GM18907 (cell line): ENCODE data around the gene YPEL2.
"Not testable (repeated sequence)": the region's sequence is repeated elsewhere in the genome, so short reads cannot be mapped to it uniquely, and the experiment has no call there.

ENCODE experiments used
- ATAC-seq: cut with Tn5 transposase; IDR thresholded peaks from one replicate; pipeline ENCODE4 v1.9.1; 2021; ENCODE audit warnings: mild to moderate bottlenecking, moderate library complexity; ENCODE audit not compliant: unreplicated experiment

The YPEL2 gene

GRCh38 chr17:59374612-59375011, 43.2 kb downstream of the YPEL2 start:
- ATAC-seq = no peak

- no peak for ATAC-seq
These were observed 44.4 kb downstream of the YPEL2 start for GRCh38 chr17:59375857-59376256.

DNA sequence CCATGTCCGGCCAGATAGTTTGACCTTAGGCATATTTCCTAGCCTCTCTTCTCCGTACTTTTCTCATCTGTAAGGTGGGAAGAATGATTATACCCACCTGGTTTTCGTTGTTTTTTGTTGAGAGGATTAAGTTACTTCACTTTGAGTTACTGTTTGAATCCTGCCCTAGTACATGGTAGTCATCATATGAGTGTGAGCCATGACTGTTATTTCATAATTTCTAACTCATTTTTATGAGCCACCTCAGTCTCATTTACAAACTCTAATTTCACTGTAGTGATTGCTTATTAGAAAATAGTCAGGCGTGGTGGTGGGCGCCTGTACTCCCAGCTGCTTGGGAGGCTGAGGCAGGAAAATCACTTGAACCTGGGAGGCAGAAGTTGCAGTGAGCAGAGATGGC, 45.1 kb downstream of the YPEL2 start:
- no peak for ATAC-seq

DNA sequence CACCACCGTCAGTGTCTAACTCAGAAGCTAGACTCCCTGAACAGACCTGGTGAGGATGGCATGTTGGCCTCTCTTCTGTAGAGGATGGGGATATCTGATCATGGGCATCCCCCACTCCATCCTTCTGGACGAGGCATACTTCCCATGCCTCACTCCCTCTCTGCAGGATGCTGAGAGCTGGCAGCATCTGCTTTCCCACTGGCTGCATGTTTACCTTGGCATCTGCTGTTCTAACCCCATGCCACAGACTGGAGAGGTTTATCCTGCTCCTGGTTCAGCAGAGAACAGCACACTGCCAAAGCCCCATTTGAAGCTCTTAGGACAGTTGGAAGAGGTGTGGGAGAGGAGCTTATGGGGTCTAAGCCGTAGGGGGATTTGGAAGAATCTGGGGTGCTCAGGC, 46.0 kb downstream of the YPEL2 start:
- no peak for ATAC-seq

- no peak for ATAC-seq
These were observed 47.2 kb downstream of the YPEL2 start for GRCh38 chr17:59378675-59379074.

- no peak for ATAC-seq
These were observed 49.0 kb downstream of the YPEL2 start for GRCh38 chr17:59380474-59380873.

DNA sequence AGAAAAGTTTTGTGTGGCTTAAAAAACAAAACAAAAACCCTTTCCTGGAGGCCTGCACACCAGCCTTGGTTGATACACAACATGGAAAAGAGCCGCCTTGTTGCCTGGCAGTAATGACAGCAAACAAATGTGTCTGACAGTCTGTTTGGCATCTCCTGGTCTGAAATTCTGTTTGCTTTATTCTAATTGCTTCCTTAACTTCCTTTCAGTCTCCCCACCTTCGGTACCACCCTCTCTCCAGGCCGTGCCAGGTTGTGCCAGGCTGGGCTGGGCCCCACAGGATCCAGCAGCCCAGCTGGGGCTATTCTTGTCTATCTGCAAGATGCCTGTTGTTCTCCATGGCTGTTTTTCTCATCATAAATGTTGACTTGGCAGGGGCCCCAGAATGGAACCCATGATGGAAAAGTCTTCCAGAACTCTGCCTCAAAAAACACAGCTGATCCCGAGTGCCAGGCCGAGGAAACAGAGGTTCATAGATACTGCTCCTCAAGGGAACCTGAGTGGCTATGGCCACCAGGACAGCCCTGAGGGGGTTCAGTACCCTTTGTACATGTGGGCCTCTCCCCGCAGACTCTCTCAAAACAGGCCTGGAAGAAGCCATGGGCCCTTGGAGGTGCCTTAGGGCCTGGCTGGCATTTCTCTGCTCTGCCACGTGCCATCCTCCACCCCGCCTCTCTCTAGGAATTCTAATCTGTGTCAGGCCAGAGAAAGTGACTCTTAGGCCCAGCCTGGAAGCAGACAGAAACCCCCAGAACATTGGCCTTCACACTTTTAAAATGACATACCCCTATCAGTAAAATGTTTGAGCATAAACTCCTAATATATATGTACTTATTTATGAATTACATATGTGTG, 50.5 kb downstream of the YPEL2 start:
- ATAC-seq = no peak

DNA sequence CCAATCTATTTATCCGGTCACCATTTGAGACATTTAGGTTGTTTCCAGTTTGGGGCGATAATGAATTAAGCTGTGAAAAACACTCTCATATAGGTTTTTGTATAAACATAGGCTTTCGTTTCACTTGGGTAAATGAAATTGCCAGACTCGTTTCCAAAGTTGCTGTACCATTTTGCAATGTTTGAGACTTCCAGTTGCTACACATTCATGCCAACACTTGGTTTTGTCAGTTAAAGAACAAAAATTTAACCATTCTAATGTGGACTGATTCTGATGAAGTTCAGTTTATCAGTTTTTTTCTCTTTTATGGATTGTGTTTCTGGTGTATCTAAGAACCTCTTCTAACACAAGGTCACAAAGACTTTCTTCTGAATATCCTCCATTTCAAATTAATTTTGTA, 52.4 kb downstream of the YPEL2 start:
- no peak for ATAC-seq

DNA sequence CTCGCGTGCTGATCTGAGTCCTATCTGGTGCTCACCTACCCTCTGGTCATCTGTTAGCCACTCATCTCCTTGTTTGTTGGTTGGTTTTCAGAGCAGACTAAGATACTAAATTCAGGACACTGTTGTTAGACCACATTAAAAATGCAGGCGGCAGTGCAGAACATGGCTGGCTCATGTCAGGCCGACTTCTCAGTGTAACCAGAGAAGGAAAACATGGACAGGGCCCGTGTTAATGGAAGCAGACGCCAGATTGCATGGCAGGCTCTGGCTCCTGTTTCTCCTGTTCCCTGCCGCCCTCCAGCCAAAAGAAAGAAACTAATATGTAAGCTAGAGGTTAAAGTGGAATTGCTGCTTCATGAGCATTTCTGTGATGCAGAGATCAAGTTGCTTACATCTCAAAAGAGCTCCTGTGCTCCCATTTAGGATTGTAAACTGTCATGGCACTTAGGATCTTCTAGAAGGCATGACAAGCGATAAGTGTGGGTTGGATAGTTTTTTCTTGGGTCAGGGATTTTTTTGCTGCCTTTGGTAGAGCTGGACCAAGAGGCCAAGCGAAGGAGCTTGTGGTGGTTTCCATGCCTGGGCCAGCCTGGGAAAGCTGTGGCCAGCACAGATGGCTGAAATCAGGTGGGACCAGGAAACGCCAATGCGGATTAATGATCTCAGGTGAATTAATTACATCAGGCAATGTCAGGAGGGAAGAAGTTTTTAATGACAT, 56.1 kb downstream of the YPEL2 start:
- ATAC-seq = no peak

DNA sequence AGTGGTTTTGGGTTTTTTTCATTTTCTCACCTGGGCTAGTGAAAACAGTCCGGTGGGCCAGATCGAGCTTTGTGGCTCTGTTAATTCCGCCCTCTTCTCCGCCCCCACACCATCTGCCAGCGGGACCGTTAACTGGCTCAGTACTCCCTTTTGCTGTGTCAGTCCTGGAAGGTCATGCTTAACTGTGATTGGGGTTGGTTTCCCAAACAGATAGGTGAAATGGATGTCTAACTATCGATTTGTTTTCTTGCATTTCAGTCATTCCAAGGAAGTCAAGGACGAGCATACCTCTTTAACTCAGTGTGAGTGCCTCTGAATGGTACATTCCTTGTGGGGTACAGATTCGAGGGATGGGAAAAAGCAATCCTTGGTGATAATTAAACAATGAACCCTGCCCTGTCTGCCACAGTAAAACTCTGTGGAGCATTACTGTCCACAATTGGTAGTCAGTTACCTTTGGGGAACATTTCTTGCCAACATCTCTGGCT, 56.7 kb downstream of the YPEL2 start:
- ATAC-seq = no peak

- ATAC-seq = no peak
These were observed 57.6 kb downstream of the YPEL2 start for GRCh38 chr17:59389066-59389465.

DNA sequence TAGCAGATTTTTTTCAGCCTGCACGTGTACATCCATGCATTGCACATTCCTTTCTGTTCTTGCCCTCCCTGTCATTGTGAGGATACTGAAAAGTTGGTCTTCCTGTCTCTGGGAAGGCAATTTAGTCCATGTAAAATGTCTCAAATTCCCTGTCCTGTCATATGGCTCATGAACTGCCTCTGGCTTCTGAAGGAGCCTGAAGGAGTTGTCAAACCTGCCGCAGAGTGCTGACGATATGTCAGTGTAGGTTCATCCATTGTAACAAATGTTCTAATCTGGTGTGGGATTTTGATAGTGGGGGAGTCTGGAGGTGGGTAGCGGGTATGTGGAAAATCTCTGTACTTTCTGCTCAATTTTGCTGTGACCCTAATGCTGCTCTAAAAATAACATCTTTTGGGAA, 59.6 kb downstream of the YPEL2 start:
- ATAC-seq = no peak

DNA sequence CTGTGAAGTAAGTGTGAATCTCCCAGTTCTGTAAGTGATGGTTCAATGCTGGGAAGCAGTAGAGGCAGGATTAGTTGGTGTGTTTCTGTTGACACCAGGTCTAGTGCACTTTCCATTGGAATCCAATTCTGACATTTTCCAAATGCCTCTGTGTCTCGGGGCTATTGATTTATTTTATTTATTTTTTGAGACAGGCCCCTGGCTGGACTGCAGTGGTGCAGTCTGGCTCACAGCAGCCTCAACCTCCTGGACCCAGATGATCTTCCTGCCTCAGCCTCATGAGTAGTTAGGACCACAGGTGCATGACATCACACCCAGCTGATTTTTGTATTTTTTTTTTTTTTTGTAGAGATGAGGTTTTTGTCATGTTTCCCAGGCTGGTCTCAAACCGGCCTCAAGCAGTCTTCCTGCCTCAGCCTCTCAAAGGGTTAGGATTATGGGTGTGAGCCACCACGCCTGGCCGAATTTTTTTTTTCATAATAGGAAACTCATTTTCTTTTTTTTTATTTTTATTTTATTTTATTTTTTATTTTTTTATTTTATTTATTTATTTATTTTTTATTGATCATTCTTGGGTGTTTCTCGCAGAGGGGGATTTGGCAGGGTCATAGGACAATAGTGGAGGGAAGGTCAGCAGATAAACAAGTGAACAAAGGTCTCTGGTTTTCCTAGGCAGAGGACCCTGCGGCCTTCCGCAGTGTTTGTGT, 61.7 kb downstream of the YPEL2 start:
- no peak for ATAC-seq

DNA sequence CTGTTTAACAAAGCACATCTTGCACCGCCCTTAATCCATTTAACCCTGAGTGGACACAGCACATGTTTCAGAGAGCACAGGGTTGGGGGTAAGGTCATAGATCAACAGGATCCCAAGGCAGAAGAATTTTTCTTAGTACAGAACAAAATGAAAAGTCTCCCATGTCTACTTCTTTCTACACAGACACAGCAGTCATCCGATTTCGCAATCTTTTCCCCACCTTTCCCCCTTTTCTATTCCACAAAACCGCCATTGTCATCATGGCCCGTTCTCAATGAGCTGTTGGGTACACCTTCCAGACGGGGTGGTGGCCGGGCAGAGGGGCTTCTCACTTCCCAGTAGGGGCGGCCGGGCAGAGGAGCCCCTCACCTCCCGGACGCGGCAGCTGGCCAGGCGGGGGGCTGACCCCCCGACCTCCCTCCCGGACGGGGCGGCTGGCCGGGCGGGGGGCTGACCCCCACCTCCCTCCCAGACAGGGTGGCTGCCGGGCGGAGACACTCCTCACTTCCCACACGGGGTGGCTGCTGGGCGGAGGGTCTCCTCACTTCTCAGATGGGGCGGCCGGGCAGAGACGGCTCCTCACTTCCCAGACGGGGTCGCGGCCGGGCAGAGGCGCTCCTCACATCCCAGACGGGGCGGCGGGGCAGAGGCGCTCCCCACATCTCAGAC, 62.4 kb downstream of the YPEL2 start:
- ATAC-seq = not testable (repeated sequence)

- no peak for ATAC-seq
These were observed 64.8 kb downstream of the YPEL2 start for GRCh38 chr17:59396134-59396826.

DNA sequence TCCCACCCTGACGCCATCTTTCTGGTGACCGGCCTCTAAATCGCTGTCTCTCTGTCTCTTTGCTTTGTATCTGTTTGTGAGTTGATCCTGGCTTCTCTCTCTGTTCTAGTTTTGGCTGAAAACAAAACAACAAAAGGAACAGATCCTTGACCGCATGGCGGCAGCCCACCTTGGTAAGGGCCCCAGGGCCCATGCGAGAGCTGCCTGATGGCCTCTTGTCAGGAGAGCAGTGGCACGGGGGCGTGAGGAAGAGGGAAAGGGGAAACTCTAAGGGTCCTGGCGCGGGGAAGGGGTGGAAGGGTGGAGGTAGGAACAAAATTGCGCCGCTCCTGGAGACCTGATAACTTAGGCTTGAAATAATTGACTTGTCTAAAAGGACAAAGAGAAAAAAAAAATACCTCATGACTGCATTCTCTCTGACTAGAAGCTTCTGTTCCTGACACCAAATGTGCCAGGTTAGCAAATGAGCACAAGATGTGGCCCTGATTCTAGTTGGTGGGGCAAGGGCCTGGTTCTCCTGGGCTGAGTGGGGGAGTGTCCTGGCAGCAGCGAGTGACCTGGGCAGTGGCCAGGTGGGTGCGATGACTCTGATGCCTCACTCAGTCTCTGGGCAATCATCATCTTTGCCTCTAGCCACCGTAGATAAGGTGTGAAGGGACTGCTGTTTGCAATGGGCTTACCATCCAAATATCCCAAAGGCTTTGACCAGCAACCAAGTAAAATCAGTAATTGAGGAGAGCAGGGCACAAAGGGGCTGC, 66.0 kb downstream of the YPEL2 start:
- ATAC-seq = no peak

DNA sequence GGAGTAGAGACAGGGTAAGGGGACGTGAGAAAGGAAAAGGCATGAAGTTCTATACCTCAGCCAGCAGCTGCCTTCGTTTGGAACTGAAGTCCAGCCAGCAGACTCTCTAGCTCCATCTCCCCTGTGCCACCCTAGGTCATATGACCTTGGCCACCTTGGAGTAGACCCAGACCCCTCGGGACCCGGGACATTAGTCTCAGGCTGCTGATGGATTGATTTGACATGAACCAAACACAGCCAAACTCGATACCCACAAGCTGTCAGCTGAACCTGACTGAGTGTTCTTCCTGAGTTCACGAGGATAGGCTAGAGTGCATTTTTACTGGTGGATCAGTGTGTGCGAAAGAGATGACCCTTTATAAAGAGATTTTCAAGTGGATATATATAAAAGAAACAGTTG, 68.5 kb downstream of the YPEL2 start:
- no peak for ATAC-seq

DNA sequence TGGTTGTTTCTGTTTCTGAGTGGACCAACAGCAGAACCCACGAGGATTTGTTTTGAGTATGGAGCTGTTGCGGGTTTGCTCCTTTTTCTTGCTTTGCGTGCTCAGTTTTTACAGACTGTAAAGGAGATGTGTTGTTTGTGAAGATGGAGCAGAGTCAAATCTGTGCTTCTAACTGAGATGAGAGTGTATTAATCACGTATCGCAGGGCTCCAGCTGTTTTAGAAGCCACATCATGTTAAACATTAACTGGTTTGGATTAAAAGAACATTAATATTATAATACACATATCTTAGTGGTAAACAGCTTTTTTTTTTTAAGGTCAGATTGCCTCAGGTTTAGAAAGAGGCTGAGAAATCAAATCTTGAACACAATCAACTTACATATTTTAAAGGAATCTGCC, 69.4 kb downstream of the YPEL2 start:
- ATAC-seq = no peak

- no peak for ATAC-seq
These were observed 69.8 kb downstream of the YPEL2 start for GRCh38 chr17:59401274-59401673.

GRCh38 chr17:59401725-59402124, 70.3 kb downstream of the YPEL2 start:
- ATAC-seq = no peak
